ENCODE data around the gene SRD5A1. TPM values are rescaled to one million over a fixed set of nuclear protein-coding genes. Genes with fewer than 3 reads are reported as not detected.

Gene SRD5A1
- total RNA-seq, 1 experiment from 2014 or later = 24.7 TPM

DNA sequence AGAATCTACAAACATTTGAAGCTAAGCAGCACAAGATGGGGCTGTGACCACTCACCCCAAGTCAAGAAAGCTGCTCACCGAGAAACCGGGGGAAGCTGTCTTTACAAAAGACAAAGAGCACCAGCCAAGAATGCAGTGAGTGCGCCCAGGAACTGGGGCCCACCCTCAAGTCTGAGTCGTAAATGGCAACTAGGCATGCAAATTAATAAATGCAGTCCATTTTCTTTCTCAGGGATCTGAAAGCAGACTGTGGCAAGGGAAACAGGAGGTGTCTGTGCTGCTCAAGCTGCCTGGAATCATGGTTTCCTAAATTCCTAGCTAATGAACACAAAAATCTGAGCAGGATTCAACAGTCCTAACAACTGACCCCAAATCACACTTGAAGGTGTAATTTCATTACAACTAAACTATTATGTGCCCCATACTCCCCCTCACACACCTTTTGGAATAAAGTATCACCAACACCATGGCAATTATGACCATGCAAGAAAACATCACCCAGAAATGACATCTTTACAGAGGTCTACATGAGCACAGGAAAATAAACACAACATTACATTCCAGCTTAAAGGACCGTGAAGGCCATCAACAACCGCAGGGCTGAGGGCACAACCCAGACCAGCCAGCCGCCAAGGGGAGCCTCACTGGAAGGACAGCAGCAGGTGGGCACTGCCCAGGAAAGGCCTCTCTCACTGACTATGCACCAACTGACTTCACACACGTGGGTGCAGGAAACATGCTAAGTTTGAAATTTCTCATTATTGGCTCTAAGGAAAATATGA lies 18.0 kb upstream of the SRD5A1 start:
- Histone ChIP-seq H3K9ac (ENCODE audit: low read length) (no peak overlapping the region), H3K27me3 (ENCODE audit: insufficient read depth, low read length) (no peaks in the 10 kb centered on the region), H3K4me2 (ENCODE audit: low read length) (no peak overlapping the region), H3K9me2 (ENCODE audit: insufficient read depth) (no peaks in the 10 kb centered on the region), H2AFZ (ENCODE audit: low read depth, low read length, poor library complexity, severe bottlenecking) (no peak overlapping the region), H3K4me1 (ENCODE audit: control insufficient read depth in 1 of 2, insufficient read depth in 2 of 2, low read length in 2 of 2) (no peaks in the 10 kb centered on the region), H3K36me3 (ENCODE audit: control insufficient read depth in 1 of 2, insufficient read depth in 2 of 2, low read length in 2 of 2) (peaks cover 87 to 92% of the 10 kb centered on the region in 2 experiments), H4K20me1 (ENCODE audit: insufficient read depth) (peaks cover 34% of the 10 kb centered on the region; the same call in 1 of the 2 replicates), H3K4me3 (replicated peaks in 1 of 2; ENCODE audit: low read depth in 1 of 2, low read length in 2 of 2) (no peak overlapping the region), H3K79me2 (ENCODE audit: insufficient read depth, low read length) (peaks cover 99% of the 10 kb centered on the region), H3K27ac (ENCODE audit: low read depth, low read length) (no peak overlapping the region), H3K9me3 (ENCODE audit: control insufficient read depth in 1 of 2, insufficient read depth in 1 of 2, low read depth in 1 of 2, low read length in 2 of 2) (no peaks in the 10 kb centered on the region)
- DNase-seq (ENCODE audit: low read depth, low spot score) (no peak), ATAC-seq (no peak)
- intact Hi-C loops (cut with micrococcal nuclease) = loop anchor here (10.0 kb wide), 1 partner anchor 240 kb away; the partner anchor contains the start of gene MED10
- ChIA-PET CTCF (no interaction called here), RAD21 (ENCODE audit: low non-redundant PET in 1 of 2, low total read pairs in 2 of 2, uncharacterized antibody in 2 of 2, unreplicated experiment in 2 of 2) (no interaction called here), POLR2A (interaction anchor here (1.0 kb wide), 1 partner anchor 18 kb away, joined by 3 read pairs; the partner anchor contains the start of genes NSUN2 and SRD5A1)
- no TSS peak for BruUV-seq (replicated peaks)
- TF ChIP-seq CEBPB (IDR thresholded peaks at IDR 0.05; ENCODE audit: low read depth) = no peak
- no peak for TF ChIP-seq SRF (IDR thresholded peaks at IDR 0.05; ENCODE audit: low read depth)
- no peak for TF ChIP-seq ZNF274 (IDR thresholded peaks at IDR 0.05; ENCODE audit: low read depth, low read length)
- TF ChIP-seq CBX3 (IDR thresholded peaks at IDR 0.05; ENCODE audit: low read depth) = no peak
- TF ChIP-seq, protein P1, sequence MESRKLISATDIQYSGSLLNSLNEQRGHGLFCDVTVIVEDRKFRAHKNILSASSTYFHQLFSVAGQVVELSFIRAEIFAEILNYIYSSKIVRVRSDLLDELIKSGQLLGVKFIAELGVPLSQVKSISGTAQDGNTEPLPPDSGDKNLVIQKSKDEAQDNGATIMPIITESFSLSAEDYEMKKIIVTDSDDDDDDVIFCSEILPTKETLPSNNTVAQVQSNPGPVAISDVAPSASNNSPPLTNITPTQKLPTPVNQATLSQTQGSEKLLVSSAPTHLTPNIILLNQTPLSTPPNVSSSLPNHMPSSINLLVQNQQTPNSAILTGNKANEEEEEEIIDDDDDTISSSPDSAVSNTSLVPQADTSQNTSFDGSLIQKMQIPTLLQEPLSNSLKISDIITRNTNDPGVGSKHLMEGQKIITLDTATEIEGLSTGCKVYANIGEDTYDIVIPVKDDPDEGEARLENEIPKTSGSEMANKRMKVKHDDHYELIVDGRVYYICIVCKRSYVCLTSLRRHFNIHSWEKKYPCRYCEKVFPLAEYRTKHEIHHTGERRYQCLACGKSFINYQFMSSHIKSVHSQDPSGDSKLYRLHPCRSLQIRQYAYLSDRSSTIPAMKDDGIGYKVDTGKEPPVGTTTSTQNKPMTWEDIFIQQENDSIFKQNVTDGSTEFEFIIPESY (IDR thresholded peaks at IDR 0.05; ENCODE audit: extremely low read depth, insufficient replicate concordance, low read length) = no peak
- TF ChIP-seq TCF7L2 (IDR thresholded peaks at IDR 0.05; ENCODE audit: borderline replicate concordance, extremely low read depth, insufficient read depth, insufficient read length) = no peak
- no peak for TF ChIP-seq POLR2AphosphoS5 (IDR thresholded peaks at IDR 0.05; ENCODE audit: low read depth, low read length)
- TF ChIP-seq, protein P2, sequence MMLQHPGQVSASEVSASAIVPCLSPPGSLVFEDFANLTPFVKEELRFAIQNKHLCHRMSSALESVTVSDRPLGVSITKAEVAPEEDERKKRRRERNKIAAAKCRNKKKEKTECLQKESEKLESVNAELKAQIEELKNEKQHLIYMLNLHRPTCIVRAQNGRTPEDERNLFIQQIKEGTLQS (IDR thresholded peaks at IDR 0.05) = no peak
- no peak for TF ChIP-seq YY1 (IDR thresholded peaks at IDR 0.05; ENCODE audit: extremely low read depth, insufficient replicate concordance, low read depth, low read length)
- no peak for TF ChIP-seq ELF1 (IDR thresholded peaks at IDR 0.05; ENCODE audit: borderline replicate concordance, low read depth)
- TF ChIP-seq ZFX (IDR thresholded peaks at IDR 0.05) = no peak
- no peak for TF ChIP-seq POLR2A (IDR thresholded peaks at IDR 0.05; ENCODE audit: borderline replicate concordance, extremely low read depth, insufficient read depth, insufficient read length)
- no peak for TF ChIP-seq RAD21 (IDR thresholded peaks at IDR 0.05; ENCODE audit: low read depth)
- no peak for TF ChIP-seq EGR1 (IDR thresholded peaks at IDR 0.05; ENCODE audit: low read depth)
- TF ChIP-seq, protein P3, sequence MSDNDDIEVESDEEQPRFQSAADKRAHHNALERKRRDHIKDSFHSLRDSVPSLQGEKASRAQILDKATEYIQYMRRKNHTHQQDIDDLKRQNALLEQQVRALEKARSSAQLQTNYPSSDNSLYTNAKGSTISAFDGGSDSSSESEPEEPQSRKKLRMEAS (IDR thresholded peaks at IDR 0.05) = no peak
- TF ChIP-seq FOSL1 (IDR thresholded peaks at IDR 0.05; ENCODE audit: low read depth) = no peak
- TF ChIP-seq EZH2phosphoT487 (IDR thresholded peaks at IDR 0.05; ENCODE audit: borderline replicate concordance) = no peak
- no peak for TF ChIP-seq REST (IDR thresholded peaks at IDR 0.05; ENCODE audit: low read depth)
- TF ChIP-seq CTCF (IDR thresholded peaks at IDR 0.05 in 2 of 3, conservative IDR thresholded peaks at IDR 0.05 in 1 of 3; ENCODE audit: borderline replicate concordance in 1 of 3, insufficient read depth in 1 of 3, low read depth in 2 of 3, low read length in 2 of 3) = no peak

All from HCT116 (cell line).